ENCODE data around the gene CDH12.
"Not testable (repeated sequence)": the region's sequence is repeated elsewhere in the genome, so short reads cannot be mapped to it uniquely, and the experiment has no call there.

CDH12 gene

DNA sequence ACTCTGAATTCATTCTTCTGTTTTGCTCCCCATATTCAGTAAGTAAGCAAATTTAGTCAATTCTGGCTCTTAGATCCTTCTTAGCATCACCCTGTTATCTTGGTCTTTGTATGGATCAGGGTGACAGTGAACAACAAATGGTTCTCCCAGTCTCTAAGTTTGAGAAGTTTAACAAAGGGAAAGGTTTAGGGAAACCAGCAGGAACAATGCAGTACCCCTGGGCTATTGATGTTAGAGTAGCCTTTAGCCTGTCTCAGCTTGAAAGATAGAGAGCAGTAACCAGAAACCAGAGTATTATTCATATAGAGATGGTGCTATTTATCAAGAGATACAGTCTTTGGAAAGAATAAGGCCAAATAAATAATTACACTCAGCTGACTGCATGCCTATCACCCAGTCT, 241.8 kb downstream of the CDH12 start:
- H3K36me3 ChIP-seq, result no peaks in the 10 kb centered on the region
- no peak for DNase-seq
- H3K9me3 ChIP-seq (ENCODE audit: severe bottlenecking), result peaks cover 20% of the 10 kb centered on the region
- no peak overlapping the region for H3K4me3 ChIP-seq (ENCODE audit: low read depth, low read length)
- no peaks in the 10 kb centered on the region for H3K27me3 ChIP-seq (ENCODE audit: insufficient read depth, low read depth, severe bottlenecking)
- no peak overlapping the region for H3K27ac ChIP-seq
- TF ChIP-seq, protein P1, sequence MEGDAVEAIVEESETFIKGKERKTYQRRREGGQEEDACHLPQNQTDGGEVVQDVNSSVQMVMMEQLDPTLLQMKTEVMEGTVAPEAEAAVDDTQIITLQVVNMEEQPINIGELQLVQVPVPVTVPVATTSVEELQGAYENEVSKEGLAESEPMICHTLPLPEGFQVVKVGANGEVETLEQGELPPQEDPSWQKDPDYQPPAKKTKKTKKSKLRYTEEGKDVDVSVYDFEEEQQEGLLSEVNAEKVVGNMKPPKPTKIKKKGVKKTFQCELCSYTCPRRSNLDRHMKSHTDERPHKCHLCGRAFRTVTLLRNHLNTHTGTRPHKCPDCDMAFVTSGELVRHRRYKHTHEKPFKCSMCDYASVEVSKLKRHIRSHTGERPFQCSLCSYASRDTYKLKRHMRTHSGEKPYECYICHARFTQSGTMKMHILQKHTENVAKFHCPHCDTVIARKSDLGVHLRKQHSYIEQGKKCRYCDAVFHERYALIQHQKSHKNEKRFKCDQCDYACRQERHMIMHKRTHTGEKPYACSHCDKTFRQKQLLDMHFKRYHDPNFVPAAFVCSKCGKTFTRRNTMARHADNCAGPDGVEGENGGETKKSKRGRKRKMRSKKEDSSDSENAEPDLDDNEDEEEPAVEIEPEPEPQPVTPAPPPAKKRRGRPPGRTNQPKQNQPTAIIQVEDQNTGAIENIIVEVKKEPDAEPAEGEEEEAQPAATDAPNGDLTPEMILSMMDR (IDR thresholded peaks at IDR 0.05; ENCODE audit: low read depth, low read length), result no peak

DNA sequence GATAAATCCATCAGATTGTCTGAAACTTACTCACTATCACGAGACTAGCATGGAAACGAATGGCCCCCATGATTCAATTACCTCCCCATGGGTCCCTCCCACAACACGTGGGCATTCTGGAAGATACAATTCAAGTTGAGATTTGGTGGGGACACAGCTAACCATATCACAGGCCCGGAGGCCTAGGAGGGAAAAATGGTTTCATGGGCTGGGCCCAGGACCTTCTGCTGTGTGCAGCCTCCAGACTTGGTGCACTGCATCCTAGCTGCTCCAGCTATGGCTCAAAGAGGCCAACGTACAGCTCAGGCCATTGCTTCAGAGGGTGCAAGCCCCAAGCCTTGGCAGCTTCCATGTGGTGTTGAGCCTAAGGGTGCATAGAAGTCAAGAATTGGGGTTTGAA, 245.6 kb downstream of the CDH12 start:
- peaks cover 20% of the 10 kb centered on the region for H3K9me3 ChIP-seq (ENCODE audit: severe bottlenecking)
- H3K36me3 ChIP-seq; DNase-seq; H3K4me3 ChIP-seq (ENCODE audit: low read depth, low read length); H3K27ac ChIP-seq; H3K27me3 ChIP-seq (ENCODE audit: insufficient read depth, low read depth, severe bottlenecking): not testable (repeated sequence)

DNA sequence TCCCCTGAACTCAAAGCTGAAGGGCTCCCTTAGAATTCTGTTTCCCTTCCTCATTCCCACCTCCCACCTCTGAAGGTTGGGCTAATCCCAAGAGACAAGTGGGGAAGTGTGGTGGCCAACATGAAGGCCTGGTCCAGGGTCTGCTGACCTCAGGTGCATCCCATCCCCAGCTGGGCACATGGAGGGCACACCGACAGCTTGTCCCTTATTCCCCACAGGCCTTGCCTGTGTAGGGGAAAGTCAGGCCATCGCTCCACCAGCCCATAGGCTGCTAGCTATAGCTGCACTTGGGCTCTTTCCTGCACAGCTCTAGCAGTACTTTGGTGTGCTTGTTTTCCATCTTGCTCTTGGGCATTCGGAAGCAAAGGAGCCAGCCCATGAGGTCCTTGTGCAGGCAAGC, 247.7 kb downstream of the CDH12 start:
- Histone ChIP-seq H3K4me3 (ENCODE audit: low read depth, low read length) (no peak overlapping the region), H3K27ac (no peak overlapping the region), H3K36me3 (no peaks in the 10 kb centered on the region), H3K27me3 (ENCODE audit: insufficient read depth, low read depth, severe bottlenecking) (no peaks in the 10 kb centered on the region), H3K9me3 (ENCODE audit: severe bottlenecking) (peaks cover 20% of the 10 kb centered on the region)
- TF ChIP-seq, protein P1 (IDR thresholded peaks at IDR 0.05; ENCODE audit: low read depth, low read length), result no peak
- DNase-seq, result no peak

DNA sequence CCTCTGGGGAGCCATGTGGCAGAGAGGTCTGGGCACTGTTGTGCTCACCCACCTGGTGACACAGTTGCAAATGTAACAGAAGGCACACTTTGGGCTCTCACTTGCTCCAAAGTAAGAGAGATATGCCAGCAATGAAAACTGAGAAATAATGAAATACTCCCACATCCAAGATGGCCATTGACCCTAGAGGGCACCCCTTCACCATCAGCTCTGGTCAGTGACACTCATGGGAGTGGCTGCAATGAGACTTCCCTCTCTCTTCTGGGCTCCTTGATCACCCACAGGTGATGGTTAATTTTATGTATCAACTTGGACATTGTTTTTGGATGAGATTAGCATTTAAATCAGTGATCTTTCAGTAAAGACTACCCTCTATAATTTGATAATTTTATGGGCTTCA, 248.4 kb downstream of the CDH12 start:
- Histone ChIP-seq H3K9me3 (ENCODE audit: severe bottlenecking) (peaks cover 20% of the 10 kb centered on the region), H3K36me3 (no peaks in the 10 kb centered on the region)
- TF ChIP-seq, protein P1 (IDR thresholded peaks at IDR 0.05; ENCODE audit: low read depth, low read length), result no peak

DNA sequence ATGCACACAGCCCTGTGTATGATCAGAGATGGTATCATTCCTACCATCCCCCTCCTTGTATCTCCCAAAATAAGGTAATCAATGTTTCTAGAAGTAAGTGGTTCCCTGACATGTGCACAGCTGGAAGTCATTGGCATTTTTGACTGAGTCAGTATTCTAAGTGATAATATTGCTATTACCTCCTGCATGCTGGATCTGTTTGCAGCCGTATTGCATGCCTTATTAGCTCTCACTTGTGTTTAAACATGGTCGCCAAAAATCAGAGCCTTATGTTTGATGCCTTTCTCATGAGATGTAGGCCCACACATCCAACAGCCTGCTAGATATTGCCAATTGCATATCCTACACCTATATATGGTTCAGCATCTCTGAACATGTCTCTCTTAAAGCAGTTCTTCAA, 254.3 kb downstream of the CDH12 start:
- TF ChIP-seq, protein P1 (IDR thresholded peaks at IDR 0.05; ENCODE audit: low read depth, low read length), result no peak
- no peak overlapping the region for H3K4me3 ChIP-seq (ENCODE audit: low read depth, low read length)
- no peak for DNase-seq

More for the DNA sequence above, 248.4 kb downstream of the CDH12 start:
- no peak overlapping the region for H3K4me3 ChIP-seq (ENCODE audit: low read depth, low read length)
- H3K27ac ChIP-seq, result no peak overlapping the region
- H3K27me3 ChIP-seq (ENCODE audit: insufficient read depth, low read depth, severe bottlenecking), result no peaks in the 10 kb centered on the region
- DNase-seq, result no peak

DNA sequence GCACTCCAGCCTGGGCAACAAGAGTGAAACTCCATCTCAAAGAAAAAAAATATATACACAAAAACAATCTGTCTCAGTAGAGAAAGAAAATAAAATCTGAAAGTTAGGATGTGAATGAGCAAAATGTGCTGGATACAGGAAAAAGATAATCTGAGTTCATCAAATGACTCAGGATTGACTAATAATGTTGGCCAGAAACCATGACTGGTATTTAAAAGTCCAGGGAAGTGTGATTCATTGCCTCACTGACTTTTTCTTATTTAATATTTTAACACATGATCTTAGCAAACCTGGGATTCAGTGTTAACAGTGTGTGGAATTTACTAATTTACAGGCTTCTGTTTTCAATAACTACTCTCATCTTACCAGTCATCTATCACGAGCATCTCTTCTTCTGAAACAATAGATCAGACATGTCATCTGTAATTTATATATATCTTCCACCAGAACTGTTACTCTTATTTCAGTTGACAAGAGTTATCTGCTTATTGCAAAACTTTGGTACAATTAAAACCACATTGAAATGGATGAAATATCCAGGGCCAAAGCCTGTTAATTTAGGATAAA, 256.7 kb downstream of the CDH12 start:
- TF ChIP-seq, protein P1 (IDR thresholded peaks at IDR 0.05; ENCODE audit: low read depth, low read length), result no peak
- Histone ChIP-seq H3K27me3 (ENCODE audit: insufficient read depth, low read depth, severe bottlenecking) (no peaks in the 10 kb centered on the region), H3K4me3 (ENCODE audit: low read depth, low read length) (no peak overlapping the region), H3K27ac (no peak overlapping the region), H3K36me3 (no peaks in the 10 kb centered on the region), H3K9me3 (ENCODE audit: severe bottlenecking) (no peaks in the 10 kb centered on the region)
- no peak for DNase-seq

More for the DNA sequence above, 254.3 kb downstream of the CDH12 start:
- no peak overlapping the region for H3K27ac ChIP-seq
- H3K27me3 ChIP-seq (ENCODE audit: insufficient read depth, low read depth, severe bottlenecking), result no peaks in the 10 kb centered on the region
- H3K36me3 ChIP-seq, result no peaks in the 10 kb centered on the region
- no peaks in the 10 kb centered on the region for H3K9me3 ChIP-seq (ENCODE audit: severe bottlenecking)
